ENCODE data around the gene LOC128125822.
"Not testable (repeated sequence)": the region's sequence is repeated elsewhere in the genome, so short reads cannot be mapped to it uniquely, and the experiment has no call there.

LOC128125822 gene

DNA sequence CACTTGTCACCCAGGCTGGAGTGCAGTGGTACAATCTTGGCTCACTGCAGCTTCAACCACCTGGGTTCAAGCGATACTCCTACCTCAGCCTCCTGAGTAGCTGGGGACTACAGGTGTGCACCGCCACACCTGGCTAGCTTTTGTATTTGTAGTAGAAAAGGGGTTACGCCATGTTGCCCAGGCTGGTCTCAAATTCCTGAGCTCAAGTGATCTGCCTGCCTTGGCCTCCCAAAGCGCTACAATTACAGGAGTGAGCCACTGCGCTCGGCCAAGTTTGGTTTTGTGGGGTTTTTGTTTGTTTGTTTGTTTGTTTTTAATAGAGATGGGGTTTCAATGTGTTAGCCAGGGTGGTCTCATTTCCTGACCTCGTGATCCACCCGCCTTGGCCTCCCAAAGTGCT lies 12.3 kb downstream of the LOC128125822 start:
- DNase-seq, result no peak

DNA sequence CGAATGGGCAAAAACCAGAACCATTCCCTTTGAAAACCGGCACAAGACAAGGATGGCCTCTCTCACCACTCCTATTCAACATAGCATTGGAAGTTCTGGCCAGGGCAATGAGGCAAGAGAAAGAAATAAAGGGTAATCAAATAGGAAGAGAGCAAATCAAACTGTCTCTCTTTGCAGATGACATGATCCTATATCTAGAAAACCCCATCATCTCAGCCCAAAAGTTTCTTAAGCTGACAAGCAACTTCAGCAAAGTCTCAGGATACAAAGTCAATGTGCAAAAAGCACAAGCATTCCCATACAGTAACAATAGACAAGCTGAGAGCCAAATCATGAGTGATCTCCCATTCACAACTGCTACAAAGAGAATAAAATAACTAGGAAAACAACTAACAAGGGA lies 13.4 kb downstream of the LOC128125822 start:
- not testable (repeated sequence) for DNase-seq

GRCh38 chr6:63589952-63590411 lies 17.7 kb downstream of the LOC128125822 start:
- no peak for DNase-seq

- no peak for DNase-seq
These were observed 20.6 kb downstream of the LOC128125822 start for GRCh38 chr6:63592886-63593285.

DNA sequence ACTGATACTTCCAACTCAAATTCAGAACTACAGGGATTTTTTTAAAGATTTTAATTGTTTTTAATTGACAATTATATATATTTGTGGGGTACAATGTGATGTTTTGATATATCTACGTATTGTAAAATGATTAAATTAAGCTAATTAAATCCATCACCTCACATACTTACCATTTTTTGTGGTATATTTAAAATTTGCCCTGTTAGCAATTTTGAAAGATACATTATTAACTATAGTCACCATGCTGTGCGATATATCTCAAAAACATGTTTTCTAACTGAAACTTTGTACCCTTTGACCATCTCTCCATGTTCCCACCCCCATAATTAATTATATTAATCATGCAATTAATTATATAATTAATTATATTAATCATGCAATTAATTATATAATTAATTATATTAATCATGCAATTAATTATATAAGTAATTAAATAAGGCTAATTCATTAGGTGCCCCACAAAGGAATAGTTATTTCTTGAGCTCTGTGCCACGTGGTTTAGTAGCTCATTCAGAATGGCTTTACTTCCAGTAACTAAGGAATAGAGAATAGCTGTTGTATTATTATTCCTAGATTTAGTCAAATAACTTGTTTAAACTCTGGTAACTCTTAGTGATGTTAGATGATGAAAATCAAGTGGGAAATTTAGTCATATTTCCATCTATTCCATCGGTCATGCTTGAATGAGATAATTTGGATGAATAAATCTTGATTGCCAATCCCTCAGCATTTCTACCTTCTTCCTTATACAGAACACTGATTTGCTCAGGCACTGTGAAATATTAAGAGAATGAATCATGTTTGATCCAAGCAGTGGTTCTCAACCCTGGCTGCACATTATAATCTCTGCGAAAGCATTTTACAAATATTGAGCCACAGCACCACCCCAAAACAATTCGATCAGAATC lies 25.1 kb downstream of the LOC128125822 start:
- no peak for DNase-seq

- DNase-seq, result peak; percentile 86
These were observed 26.1 kb downstream of the LOC128125822 start for GRCh38 chr6:63598049-63599036.

GRCh38 chr6:63599243-63599642 lies 27.0 kb downstream of the LOC128125822 start:
- no peak for DNase-seq

DNA sequence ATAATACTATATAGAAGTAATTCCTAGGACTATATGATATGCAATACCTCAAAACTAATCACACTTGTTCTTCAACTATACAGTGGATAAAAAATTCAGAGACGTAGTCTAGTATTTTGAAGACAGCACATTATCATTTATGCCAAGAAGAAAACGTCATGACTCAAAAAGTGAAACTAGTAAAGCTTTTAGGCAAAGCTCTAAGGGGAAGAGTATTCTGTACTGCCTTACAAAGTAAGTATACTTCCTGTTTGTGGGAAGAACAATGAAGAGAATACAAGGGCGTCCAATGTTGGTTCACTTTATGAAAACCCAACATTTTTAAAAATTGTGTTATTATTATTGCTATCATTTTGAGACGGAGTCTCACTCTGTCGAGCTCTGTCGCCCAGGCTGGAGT lies 27.9 kb downstream of the LOC128125822 start:
- no peak for DNase-seq

- DNase-seq, result no peak
These were observed 37.0 kb downstream of the LOC128125822 start for GRCh38 chr6:63609231-63609630.

DNA sequence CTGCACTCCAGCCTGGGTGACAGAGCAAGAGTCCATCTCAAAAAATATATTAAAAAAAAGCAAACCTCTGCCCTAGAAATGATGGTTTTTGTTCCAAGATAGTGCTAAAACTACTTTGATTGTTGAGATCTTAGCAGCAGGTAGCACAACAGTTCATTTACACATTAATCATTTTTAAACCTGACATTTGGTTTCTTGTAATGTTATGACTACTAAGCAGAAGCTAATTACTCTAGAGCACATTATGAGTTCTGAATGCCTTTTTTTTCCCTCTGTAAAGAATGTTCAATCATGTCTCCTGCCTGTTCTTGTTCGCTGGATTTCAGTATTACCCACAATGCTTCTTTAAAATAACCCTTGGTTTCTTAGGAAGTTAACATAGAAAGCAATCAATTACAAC lies 38.7 kb downstream of the LOC128125822 start:
- DNase-seq, result no peak

GRCh38 chr6:63611560-63611959 lies 39.3 kb downstream of the LOC128125822 start:
- DNase-seq, result no peak

- no peak for DNase-seq
These were observed 43.3 kb downstream of the LOC128125822 start for GRCh38 chr6:63615590-63615989.
